HUES6 (cell line): ENCODE results near the gene DLGAP1.

Experiments
- H3K27ac ChIP-seq: 2 replicates; pipeline ENCODE4 v1.7.0; 2013; ENCODE audit warnings: low read depth, mild to moderate bottlenecking, low read length, inconsistent platforms
- H3K27me3 ChIP-seq: 2 replicates; pipeline ENCODE4 v1.6.1; 2013; ENCODE audit warnings: low read length; ENCODE audit not compliant: control insufficient read depth, insufficient read depth
- H3K36me3 ChIP-seq: 2 replicates; pipeline ENCODE4 v1.6.1; 2013; ENCODE audit warnings: low read length; ENCODE audit not compliant: control insufficient read depth, insufficient read depth
- H3K4me1 ChIP-seq: 2 replicates; pipeline ENCODE4 v1.6.1; 2013; ENCODE audit warnings: low read length; ENCODE audit not compliant: control insufficient read depth, insufficient read depth
- H3K4me3 ChIP-seq: 2 replicates; pipeline ENCODE4 v1.5.1; 2013; ENCODE audit warnings: low read depth, low read length
- H3K9ac ChIP-seq: one replicate; pipeline ENCODE4 v1.6.1; 2013; ENCODE audit warnings: mild to moderate bottlenecking, low read length
- H3K9me3 ChIP-seq: 2 replicates; pipeline ENCODE4 v1.6.1; 2013; ENCODE audit warnings: low read depth, low read length; ENCODE audit not compliant: control insufficient read depth, insufficient read depth

DLGAP1 gene

GRCh38 chr18:3972291-3972930 lies 482.7 kb downstream of the DLGAP1 start:
- H3K4me1 ChIP-seq: peaks cover 9% of the 10 kb centered on the region; the same call in 1 of the 2 replicates
- H3K9me3 ChIP-seq: no peaks in the 10 kb centered on the region
- H3K9ac ChIP-seq: no peak overlapping the region
- peaks cover 2% of the 10 kb centered on the region; the same call in 1 of the 2 replicates for H3K27me3 ChIP-seq
- no peak overlapping the region for H3K4me3 ChIP-seq
- H3K36me3 ChIP-seq: no peaks in the 10 kb centered on the region
- no peak overlapping the region for H3K27ac ChIP-seq

GRCh38 chr18:3970929-3971328 lies 484.2 kb downstream of the DLGAP1 start:
- Histone ChIP-seq H3K9ac (no peak overlapping the region), H3K27ac (no peak overlapping the region), H3K9me3 (no peaks in the 10 kb centered on the region), H3K36me3 (no peaks in the 10 kb centered on the region), H3K4me1 (peaks cover 16% of the 10 kb centered on the region), H3K4me3 (no peak overlapping the region), H3K27me3 (peaks cover 2% of the 10 kb centered on the region; the same call in 1 of the 2 replicates)

GRCh38 chr18:3967359-3968180 lies 487.5 kb downstream of the DLGAP1 start:
- no peaks in the 10 kb centered on the region for H3K27me3 ChIP-seq
- no peak overlapping the region for H3K4me3 ChIP-seq
- H3K36me3 ChIP-seq: no peaks in the 10 kb centered on the region
- no peak overlapping the region for H3K27ac ChIP-seq
- no peaks in the 10 kb centered on the region for H3K9me3 ChIP-seq
- peaks cover 27% of the 10 kb centered on the region for H3K4me1 ChIP-seq
- H3K9ac ChIP-seq: no peak overlapping the region

- Histone ChIP-seq H3K9me3 (no peaks in the 10 kb centered on the region), H3K27ac (no peak overlapping the region), H3K4me3 (no peak overlapping the region), H3K27me3 (no peaks in the 10 kb centered on the region), H3K9ac (no peak overlapping the region), H3K4me1 (peaks cover 24% of the 10 kb centered on the region), H3K36me3 (no peaks in the 10 kb centered on the region)
Measured at GRCh38 chr18:3966642-3967358, 488.3 kb downstream of the DLGAP1 start.

GRCh38 chr18:3966246-3966641 lies 488.9 kb downstream of the DLGAP1 start:
- no peak overlapping the region for H3K4me3 ChIP-seq
- H3K9ac ChIP-seq: no peak overlapping the region
- no peaks in the 10 kb centered on the region for H3K9me3 ChIP-seq
- H3K27me3 ChIP-seq: no peaks in the 10 kb centered on the region
- no peaks in the 10 kb centered on the region for H3K36me3 ChIP-seq
- H3K27ac ChIP-seq: no peak overlapping the region
- peaks cover 24% of the 10 kb centered on the region for H3K4me1 ChIP-seq

GRCh38 chr18:3960977-3961376 lies 494.1 kb downstream of the DLGAP1 start:
- Histone ChIP-seq H3K27ac (no peak overlapping the region), H3K36me3 (no peaks in the 10 kb centered on the region), H3K4me3 (no peak overlapping the region), H3K9me3 (no peaks in the 10 kb centered on the region), H3K4me1 (peaks cover 15% of the 10 kb centered on the region), H3K27me3 (no peaks in the 10 kb centered on the region), H3K9ac (no peak overlapping the region)

- H3K9me3 ChIP-seq: no peaks in the 10 kb centered on the region
- no peak overlapping the region for H3K27ac ChIP-seq
- no peaks in the 10 kb centered on the region for H3K27me3 ChIP-seq
- no peak overlapping the region for H3K9ac ChIP-seq
- peaks cover 11% of the 10 kb centered on the region for H3K4me1 ChIP-seq
- no peaks in the 10 kb centered on the region for H3K36me3 ChIP-seq
- H3K4me3 ChIP-seq: no peak overlapping the region
Measured at GRCh38 chr18:3960142-3960541, 495.0 kb downstream of the DLGAP1 start.

- H3K4me1 ChIP-seq: no peaks in the 10 kb centered on the region
- H3K27me3 ChIP-seq: no peaks in the 10 kb centered on the region
- no peaks in the 10 kb centered on the region for H3K36me3 ChIP-seq
- H3K27ac ChIP-seq: no peak overlapping the region
- H3K9ac ChIP-seq: no peak overlapping the region
- H3K9me3 ChIP-seq: no peaks in the 10 kb centered on the region
- H3K4me3 ChIP-seq: no peak overlapping the region
Measured at GRCh38 chr18:3952031-3952430, 503.1 kb downstream of the DLGAP1 start.

GRCh38 chr18:3950668-3951404 lies 504.3 kb downstream of the DLGAP1 start:
- no peak overlapping the region for H3K9ac ChIP-seq
- H3K27me3 ChIP-seq: no peaks in the 10 kb centered on the region
- no peaks in the 10 kb centered on the region for H3K36me3 ChIP-seq
- no peak overlapping the region for H3K4me3 ChIP-seq
- no peaks in the 10 kb centered on the region for H3K9me3 ChIP-seq
- H3K4me1 ChIP-seq: no peaks in the 10 kb centered on the region
- no peak overlapping the region for H3K27ac ChIP-seq

GRCh38 chr18:3948958-3949357 lies 506.1 kb downstream of the DLGAP1 start:
- no peaks in the 10 kb centered on the region for H3K36me3 ChIP-seq
- no peaks in the 10 kb centered on the region for H3K9me3 ChIP-seq
- H3K27ac ChIP-seq: no peak overlapping the region
- H3K27me3 ChIP-seq: no peaks in the 10 kb centered on the region
- no peak overlapping the region for H3K4me3 ChIP-seq
- H3K4me1 ChIP-seq: no peaks in the 10 kb centered on the region
- H3K9ac ChIP-seq: no peak overlapping the region
